ENCODE measurements around the gene COG6. TPM values are rescaled to one million over a fixed set of nuclear protein-coding genes. Genes with fewer than 3 reads are reported as not detected.

COG6 gene
- total RNA-seq, 1 donor from 2014 or later: 29.6 TPM

DNA sequence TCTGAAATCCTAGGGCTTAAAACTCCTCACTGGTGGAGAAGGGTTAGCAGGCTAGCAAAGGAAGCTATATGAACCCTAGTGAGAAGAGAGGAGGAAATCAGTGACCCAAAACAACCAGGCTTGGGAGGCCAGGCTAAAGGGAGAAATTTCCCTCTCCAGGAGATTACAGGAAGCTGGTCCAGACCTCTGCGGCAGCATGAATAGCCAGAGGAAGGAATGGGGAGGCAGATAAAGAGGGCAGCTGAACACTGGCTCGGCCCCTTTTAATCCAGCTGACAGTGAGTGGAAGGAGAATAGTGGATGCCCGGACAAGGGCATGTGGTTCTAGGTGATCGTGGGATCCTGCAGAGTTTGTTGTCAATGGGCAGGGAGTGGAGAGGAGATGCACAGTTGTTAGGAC lies 130.6 kb downstream of the COG6 start:
- H3K27ac Mint-ChIP-seq: no peak overlapping the region
- peaks cover 6% of the 10 kb centered on the region for H3K9me3 Mint-ChIP-seq
- intact Hi-C loops (cut with micrococcal nuclease): no loop called here
- CTCF ChIA-PET: no interaction called here
- DNase-seq (no peak), ATAC-seq (ENCODE audit: low read depth) (no peak)
- POLR2A ChIA-PET: no interaction called here
- H3K4me1 Mint-ChIP-seq: no peaks in the 10 kb centered on the region
- no peaks in the 10 kb centered on the region for H3K27me3 Mint-ChIP-seq
- TF ChIP-seq, protein P1, sequence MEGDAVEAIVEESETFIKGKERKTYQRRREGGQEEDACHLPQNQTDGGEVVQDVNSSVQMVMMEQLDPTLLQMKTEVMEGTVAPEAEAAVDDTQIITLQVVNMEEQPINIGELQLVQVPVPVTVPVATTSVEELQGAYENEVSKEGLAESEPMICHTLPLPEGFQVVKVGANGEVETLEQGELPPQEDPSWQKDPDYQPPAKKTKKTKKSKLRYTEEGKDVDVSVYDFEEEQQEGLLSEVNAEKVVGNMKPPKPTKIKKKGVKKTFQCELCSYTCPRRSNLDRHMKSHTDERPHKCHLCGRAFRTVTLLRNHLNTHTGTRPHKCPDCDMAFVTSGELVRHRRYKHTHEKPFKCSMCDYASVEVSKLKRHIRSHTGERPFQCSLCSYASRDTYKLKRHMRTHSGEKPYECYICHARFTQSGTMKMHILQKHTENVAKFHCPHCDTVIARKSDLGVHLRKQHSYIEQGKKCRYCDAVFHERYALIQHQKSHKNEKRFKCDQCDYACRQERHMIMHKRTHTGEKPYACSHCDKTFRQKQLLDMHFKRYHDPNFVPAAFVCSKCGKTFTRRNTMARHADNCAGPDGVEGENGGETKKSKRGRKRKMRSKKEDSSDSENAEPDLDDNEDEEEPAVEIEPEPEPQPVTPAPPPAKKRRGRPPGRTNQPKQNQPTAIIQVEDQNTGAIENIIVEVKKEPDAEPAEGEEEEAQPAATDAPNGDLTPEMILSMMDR (IDR thresholded peaks at IDR 0.05): no peak
- no peak overlapping the region for H3K4me3 Mint-ChIP-seq
- no peaks in the 10 kb centered on the region for H3K36me3 Mint-ChIP-seq (ENCODE audit: low read depth)

DNA sequence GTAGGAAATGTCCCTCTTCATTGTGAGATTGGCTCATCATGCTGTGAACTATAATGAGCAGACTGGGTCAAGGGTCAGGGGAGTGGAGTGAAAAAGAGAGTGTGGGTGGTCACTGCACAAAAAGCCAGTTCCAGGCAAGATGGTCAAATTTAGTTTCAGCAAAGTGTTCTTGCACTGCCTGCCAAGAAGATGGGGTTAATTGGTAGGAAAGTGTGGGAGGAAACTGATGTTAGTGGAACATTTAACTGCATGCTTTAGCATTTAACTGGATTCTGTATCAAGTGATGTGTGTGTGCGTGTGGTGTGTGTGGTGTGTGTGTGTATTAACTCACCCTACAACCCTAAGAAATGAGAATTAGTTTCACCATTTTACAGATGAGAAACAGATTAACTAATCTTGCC lies 131.6 kb downstream of the COG6 start:
- no peak for DNase-seq
- ChIA-PET CTCF (no interaction called here), POLR2A (no interaction called here)
- H3K4me3 Mint-ChIP-seq: no peak overlapping the region
- intact Hi-C loops (cut with micrococcal nuclease): no loop called here
- no peak for ATAC-seq (ENCODE audit: low read depth)
- H3K9me3 Mint-ChIP-seq: peaks cover 6% of the 10 kb centered on the region
- TF ChIP-seq, protein P1 (IDR thresholded peaks at IDR 0.05): no peak
- H3K4me1 Mint-ChIP-seq: no peaks in the 10 kb centered on the region
- H3K27ac Mint-ChIP-seq: no peak overlapping the region
- no peaks in the 10 kb centered on the region for H3K36me3 Mint-ChIP-seq (ENCODE audit: low read depth)
- H3K27me3 Mint-ChIP-seq: no peaks in the 10 kb centered on the region

DNA sequence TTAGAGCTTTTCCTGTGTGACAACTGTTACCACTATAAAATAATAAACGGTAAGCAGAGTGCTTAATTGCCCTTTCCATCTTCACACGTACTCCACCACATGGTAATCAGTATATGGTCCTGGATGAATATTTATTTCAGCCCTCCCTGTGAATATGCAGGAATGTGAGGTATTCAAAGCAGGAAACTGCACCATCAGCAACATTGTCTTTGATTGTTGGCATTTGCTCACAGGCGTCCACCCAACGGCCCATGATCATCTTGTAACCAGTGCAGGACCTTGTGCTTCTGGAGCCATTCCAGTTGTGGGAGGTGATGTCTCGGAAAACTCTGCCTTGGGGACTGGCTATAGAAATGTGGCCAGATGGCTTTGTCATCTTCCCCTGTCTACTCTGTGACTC lies 132.6 kb downstream of the COG6 start:
- Mint-ChIP-seq H3K36me3 (ENCODE audit: low read depth) (no peaks in the 10 kb centered on the region), H3K27ac (no peak overlapping the region), H3K27me3 (no peaks in the 10 kb centered on the region), H3K4me1 (no peaks in the 10 kb centered on the region), H3K4me3 (no peak overlapping the region), H3K9me3 (peaks cover 6% of the 10 kb centered on the region)
- TF ChIP-seq, protein P1 (IDR thresholded peaks at IDR 0.05): no peak
- CTCF ChIA-PET: no interaction called here
- no peak for ATAC-seq (ENCODE audit: low read depth)
- POLR2A ChIA-PET: no interaction called here
- intact Hi-C loops (cut with micrococcal nuclease): no loop called here
- no peak for DNase-seq

DNA sequence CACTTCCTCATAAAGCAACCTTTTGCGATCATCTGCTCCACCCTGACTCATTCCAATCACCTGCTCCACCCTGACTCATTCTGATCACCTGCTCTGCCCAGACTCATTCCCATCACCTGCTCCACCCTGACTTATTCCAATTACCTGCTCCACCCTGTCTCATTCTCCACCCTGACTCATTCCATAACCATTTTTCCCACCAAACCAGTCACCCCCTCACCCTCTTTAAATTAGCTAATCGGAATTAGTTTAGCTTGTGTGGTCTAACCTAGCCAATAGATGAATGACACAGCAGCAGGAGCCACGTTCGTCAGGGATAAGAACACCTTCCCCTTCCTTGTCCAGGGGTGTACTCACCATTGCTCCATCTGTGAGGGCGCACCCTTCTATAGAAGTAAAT lies 134.0 kb downstream of the COG6 start:
- ATAC-seq (ENCODE audit: low read depth): no peak

More for the DNA sequence above, 134.0 kb downstream of the COG6 start:
- no peak overlapping the region for H3K4me3 Mint-ChIP-seq
- no peaks in the 10 kb centered on the region for H3K4me1 Mint-ChIP-seq
- H3K9me3 Mint-ChIP-seq: peaks cover 12% of the 10 kb centered on the region
- ChIA-PET POLR2A (no interaction called here), CTCF (no interaction called here)
- no peak overlapping the region for H3K27ac Mint-ChIP-seq
- peaks cover 1% of the 10 kb centered on the region for H3K27me3 Mint-ChIP-seq
- no peaks in the 10 kb centered on the region for H3K36me3 Mint-ChIP-seq (ENCODE audit: low read depth)
- intact Hi-C loops (cut with micrococcal nuclease): no loop called here
- no peak for DNase-seq
- TF ChIP-seq, protein P1 (IDR thresholded peaks at IDR 0.05): no peak

Other genes with a start within 250 kb of the COG6 start
- 0.13 and 0.20 TPM in 2 replicates for gene LHFPL6, start 52.5 kb upstream of the COG6 start, total RNA-seq